GM10266 (cell line): ENCODE data around the gene NUMA1.

ENCODE experiments used
- DNase-seq: peaks from one replicate; pipeline ENCODE4 v3.0.0; 2012; ENCODE audit errors: extremely low spot score
- CTCF ChIP-seq: IDR thresholded peaks from 2 replicates; pipeline ENCODE4 v1.5.1; 2012; ENCODE audit warnings: mild to moderate bottlenecking, low read depth; ENCODE audit not compliant: control insufficient read depth, insufficient read depth; ENCODE audit errors: missing control alignments

Gene NUMA1

GRCh38 chr11:71999362-71999761, 81.0 kb downstream of the NUMA1 start:
- no peak for TF ChIP-seq CTCF
- no peak for DNase-seq

DNA sequence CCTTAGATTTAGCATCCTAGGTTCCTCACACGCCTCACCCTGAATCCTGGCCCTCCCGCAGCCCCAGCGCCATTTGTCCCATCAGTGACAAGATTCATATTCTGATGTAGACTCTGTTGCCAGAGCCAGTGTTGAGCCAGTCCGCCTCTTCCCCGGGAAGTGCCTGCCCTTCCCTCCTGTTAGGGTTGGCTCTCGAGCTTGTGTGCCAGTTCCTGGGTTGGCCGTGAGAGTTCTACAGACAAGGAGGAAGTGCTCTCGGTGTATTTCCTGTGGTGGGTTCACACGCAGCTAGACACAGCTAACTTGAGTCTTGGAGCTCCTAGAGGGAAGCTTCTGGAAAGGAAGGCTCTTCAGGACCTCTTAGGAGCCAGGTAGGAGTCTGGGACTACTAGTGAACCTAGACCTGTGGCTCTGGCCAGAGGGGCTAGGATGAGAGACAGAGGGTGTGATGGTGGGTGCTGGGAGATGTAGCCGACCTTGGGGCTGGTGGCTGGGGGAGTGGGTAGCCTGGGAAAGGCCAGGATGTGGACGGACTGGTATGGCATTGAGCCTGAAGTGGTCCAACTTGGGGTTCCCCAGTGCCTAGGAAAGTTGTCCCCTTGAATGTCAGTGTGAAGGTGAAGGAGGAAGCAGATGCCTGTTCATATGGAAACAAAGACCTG, 81.6 kb downstream of the NUMA1 start, which contains the start of gene IL18BP:
Gene IL18BP (plus strand): TSS at position 261 of the 662 bp plus-strand sequence. CDS start 1,076 bp downstream, outside the sequence.
- no peak for TF ChIP-seq CTCF
- DNase-seq: peak; percentile 60

DNA sequence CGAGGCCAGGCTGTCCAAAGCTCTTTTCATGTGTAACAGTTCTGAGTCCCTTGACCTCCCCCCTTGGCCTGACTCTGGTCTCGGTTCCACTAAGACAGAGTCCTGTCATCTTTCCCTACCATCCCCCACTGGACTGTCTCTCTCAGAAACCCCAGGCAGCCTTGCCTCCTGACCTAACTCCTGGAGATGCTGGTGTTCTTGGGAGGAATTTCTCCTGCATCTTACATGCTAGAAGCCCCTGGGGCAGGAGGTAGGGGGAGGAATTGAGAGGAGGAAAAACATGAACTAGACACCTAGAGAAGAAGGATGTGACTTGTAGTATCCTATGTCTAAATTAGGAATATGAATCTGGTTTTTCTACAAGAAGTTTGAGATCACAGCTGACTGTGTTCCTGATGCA, 82.3 kb downstream of the NUMA1 start:
- no peak for DNase-seq
- TF ChIP-seq CTCF: no peak

DNA sequence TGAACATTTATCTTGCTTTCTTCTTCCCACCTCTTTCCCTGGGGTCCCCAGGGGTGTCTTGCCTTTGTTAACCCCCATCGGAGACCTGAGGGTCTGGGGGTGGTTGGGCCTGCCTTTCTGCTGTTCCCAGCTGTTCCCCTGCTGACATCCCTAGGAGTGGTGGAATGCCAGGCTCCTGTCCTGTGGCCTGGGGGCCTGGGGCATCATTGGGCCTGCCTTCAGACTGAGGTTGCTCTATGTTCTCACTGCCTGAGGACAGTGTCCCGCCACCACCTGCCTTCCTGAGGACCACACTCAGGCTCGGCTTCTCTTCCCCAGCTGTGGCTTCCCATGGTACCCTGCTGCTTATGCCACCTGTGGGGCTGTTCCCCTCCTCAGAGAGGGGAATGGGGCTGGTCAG, 82.7 kb downstream of the NUMA1 start:
- DNase-seq: no peak
- TF ChIP-seq CTCF: no peak

DNA sequence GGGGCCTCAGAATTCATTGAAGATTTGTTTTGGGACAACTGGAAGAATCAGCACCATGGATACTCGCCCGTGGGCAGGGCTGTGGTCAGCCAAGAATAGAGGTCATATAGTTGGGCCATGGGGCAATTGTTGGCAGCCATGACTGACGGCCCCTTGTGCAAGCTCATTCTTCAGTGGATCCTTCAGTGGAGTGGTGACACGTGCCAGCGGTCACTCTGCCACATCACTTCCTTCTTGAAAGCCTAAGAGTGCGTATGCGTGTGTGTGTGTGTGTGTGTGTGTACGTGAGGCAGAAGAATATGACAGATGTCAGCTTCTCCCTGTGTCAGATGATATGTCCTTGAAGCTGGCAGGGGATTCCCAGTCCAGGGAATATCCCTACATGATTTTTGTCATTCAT, 83.4 kb downstream of the NUMA1 start:
- no peak for TF ChIP-seq CTCF
- no peak for DNase-seq

GRCh38 chr11:71996517-71996916, 83.8 kb downstream of the NUMA1 start:
- DNase-seq: no peak
- TF ChIP-seq CTCF: no peak

GRCh38 chr11:71995726-71996291, 84.5 kb downstream of the NUMA1 start:
- TF ChIP-seq CTCF: no peak
- no peak for DNase-seq
